ENCODE results near the gene STYXL1. TPM values are rescaled to one million over a fixed set of nuclear protein-coding genes. Genes with fewer than 3 reads are reported as not detected.

STYXL1 gene
- total RNA-seq, 2 donors from 2014 or later = 69.8 to 72.0 TPM

DNA sequence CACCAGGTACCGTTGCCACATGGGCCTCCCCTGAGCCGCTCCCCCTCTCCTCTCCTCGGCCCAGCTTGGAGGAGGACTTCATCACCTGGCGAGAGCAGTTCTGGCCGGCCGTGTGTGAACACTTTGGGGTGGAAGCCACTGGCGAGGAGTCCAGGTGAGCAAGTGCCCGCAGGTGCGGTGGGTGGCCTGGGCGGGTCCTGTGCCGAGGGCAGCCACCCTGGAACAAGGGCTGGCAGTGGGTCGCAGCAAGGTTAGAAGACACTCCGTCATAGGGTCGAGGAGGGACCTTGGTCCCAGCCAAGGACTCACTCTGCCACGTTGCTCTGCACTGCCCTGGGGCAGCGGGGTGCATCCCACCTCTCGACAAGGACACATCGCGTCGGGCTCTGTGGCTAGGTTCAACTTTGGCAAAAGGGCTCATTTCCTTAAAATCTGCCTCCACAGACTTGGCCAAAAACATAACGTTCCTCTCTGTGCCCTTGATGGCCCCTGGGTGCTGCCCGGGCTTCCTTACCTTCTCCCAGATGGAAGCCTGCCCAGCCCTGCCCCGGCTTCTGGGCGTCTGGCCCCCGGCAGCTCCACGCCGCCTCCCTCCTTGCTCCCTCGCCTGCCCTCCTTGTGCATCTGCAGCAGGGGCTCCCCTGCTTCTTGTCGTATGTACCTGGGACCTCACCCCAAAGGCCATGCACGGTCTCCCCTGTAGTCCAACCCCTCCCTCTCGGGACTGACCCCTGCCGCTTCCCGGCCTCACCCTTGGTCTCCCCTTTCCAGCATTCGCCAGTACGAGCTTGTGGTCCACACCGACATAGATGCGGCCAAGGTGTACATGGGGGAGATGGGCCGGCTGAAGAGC is 66.1 kb downstream of the STYXL1 start:
- Mint-ChIP-seq H3K27ac (no peak overlapping the region), H3K36me3 (ENCODE audit: low read depth) (peaks cover 20% of the 10 kb centered on the region), H3K27me3 (ENCODE audit: insufficient read depth) (no peaks in the 10 kb centered on the region), H3K9me3 (no peaks in the 10 kb centered on the region), H3K4me1 (no peaks in the 10 kb centered on the region), H3K4me3 (no peak overlapping the region)
- Histone ChIP-seq H3K9ac (ENCODE audit: extremely low read depth, low read length, poor library complexity, severe bottlenecking) (no peak overlapping the region), H3K27ac (ENCODE audit: low read depth, low read length) (no peak overlapping the region), H3K4me1 (ENCODE audit: control insufficient read depth, insufficient read depth, low read length) (no peaks in the 10 kb centered on the region), H3K4me3 (ENCODE audit: low read length) (no peak overlapping the region), H3K36me3 (ENCODE audit: control insufficient read depth, insufficient read depth, low read length) (peaks cover 9% of the 10 kb centered on the region), H3K9me3 (ENCODE audit: control insufficient read depth, low read length) (no peaks in the 10 kb centered on the region), H3K27me3 (ENCODE audit: control insufficient read depth, insufficient read depth, low read length, poor library complexity, severe bottlenecking) (no peaks in the 10 kb centered on the region)
- DNase-seq = no peak
- TF ChIP-seq, protein P1, sequence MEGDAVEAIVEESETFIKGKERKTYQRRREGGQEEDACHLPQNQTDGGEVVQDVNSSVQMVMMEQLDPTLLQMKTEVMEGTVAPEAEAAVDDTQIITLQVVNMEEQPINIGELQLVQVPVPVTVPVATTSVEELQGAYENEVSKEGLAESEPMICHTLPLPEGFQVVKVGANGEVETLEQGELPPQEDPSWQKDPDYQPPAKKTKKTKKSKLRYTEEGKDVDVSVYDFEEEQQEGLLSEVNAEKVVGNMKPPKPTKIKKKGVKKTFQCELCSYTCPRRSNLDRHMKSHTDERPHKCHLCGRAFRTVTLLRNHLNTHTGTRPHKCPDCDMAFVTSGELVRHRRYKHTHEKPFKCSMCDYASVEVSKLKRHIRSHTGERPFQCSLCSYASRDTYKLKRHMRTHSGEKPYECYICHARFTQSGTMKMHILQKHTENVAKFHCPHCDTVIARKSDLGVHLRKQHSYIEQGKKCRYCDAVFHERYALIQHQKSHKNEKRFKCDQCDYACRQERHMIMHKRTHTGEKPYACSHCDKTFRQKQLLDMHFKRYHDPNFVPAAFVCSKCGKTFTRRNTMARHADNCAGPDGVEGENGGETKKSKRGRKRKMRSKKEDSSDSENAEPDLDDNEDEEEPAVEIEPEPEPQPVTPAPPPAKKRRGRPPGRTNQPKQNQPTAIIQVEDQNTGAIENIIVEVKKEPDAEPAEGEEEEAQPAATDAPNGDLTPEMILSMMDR (conservative IDR thresholded peaks at IDR 0.05) = no peak
- 90% methylated on average over 26 to 38 of the region's 38 CpGs for WGBS, 2 experiments (ENCODE audit: insufficient coverage in 1 of 2, insufficient read length in 1 of 2)

DNA sequence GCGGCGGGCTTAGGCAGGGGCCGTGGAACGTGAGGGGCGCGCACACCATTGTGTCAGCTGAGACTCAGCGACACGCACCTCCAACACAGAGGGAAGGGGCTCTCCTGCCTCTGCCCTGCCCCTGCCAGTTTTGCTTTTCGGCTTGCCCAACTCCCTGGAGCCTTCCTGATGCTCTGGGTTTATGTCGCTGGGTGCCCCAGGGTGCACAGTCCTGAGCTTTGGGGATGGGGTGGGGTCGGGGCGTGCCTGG is 66.7 kb downstream of the STYXL1 start:
- Mint-ChIP-seq H3K4me1 (no peaks in the 10 kb centered on the region), H3K9me3 (no peaks in the 10 kb centered on the region), H3K27me3 (ENCODE audit: insufficient read depth) (no peaks in the 10 kb centered on the region), H3K27ac (no peak overlapping the region), H3K4me3 (no peak overlapping the region), H3K36me3 (ENCODE audit: low read depth) (peaks cover 19% of the 10 kb centered on the region)
- Histone ChIP-seq H3K9ac (ENCODE audit: extremely low read depth, low read length, poor library complexity, severe bottlenecking) (no peak overlapping the region), H3K36me3 (ENCODE audit: control insufficient read depth, insufficient read depth, low read length) (peaks cover 9% of the 10 kb centered on the region), H3K9me3 (ENCODE audit: control insufficient read depth, low read length) (no peaks in the 10 kb centered on the region), H3K27me3 (ENCODE audit: control insufficient read depth, insufficient read depth, low read length, poor library complexity, severe bottlenecking) (no peaks in the 10 kb centered on the region), H3K4me3 (ENCODE audit: low read length) (no peak overlapping the region), H3K27ac (ENCODE audit: low read depth, low read length) (no peak overlapping the region), H3K4me1 (ENCODE audit: control insufficient read depth, insufficient read depth, low read length) (no peaks in the 10 kb centered on the region)
- no peak for DNase-seq
- 82 to 93% methylated on average over 6 to 12 of the region's 12 CpGs for WGBS, 2 experiments (ENCODE audit: insufficient coverage in 1 of 2, insufficient read length in 1 of 2)
- TF ChIP-seq, protein P1 (conservative IDR thresholded peaks at IDR 0.05) = no peak

DNA sequence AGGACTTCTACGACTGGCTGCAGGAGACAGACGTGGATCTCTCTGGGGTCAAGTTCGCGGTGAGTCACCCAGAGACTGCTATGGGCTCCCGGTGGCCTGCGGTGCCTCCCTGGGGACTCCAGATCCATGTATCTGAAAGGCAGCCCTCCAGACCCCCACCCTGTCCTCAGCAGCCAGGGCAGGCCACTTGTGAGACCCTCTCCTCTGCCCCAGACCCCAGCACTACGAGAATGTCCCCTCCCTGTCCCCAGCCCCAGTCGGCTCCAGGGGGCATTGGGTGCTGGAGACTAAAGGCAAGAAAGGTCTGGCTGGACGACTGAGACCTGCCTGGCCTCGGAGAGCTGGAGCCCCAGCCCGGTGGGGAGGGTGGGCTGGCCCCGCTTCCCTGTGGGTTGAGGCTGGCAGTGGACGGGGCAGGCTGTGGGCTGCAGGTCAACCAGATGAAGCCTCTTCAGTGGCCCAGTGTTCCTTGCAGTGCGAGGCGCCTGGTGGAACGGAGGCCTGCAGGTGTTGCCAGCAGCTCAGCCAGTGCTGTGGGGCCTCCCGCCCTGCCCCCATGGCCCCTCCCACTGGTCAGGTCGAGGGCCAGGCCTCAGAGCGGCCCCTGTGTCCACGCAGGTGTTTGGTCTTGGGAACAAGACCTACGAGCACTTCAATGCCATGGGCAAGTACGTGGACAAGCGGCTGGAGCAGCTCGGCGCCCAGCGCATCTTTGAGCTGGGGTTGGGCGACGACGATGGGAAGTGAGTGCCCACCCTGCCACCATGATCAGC is 67.2 kb downstream of the STYXL1 start:
- Mint-ChIP-seq H3K4me3 (no peak overlapping the region), H3K9me3 (no peaks in the 10 kb centered on the region), H3K27me3 (ENCODE audit: insufficient read depth) (no peaks in the 10 kb centered on the region), H3K36me3 (ENCODE audit: low read depth) (peaks cover 20% of the 10 kb centered on the region), H3K27ac (peak overlapping the region; percentile 70), H3K4me1 (no peaks in the 10 kb centered on the region)
- H3K27ac ChIP-seq (ENCODE audit: low read depth, low read length) = no peak overlapping the region
- no peak overlapping the region for H3K9ac ChIP-seq (ENCODE audit: extremely low read depth, low read length, poor library complexity, severe bottlenecking)
- no peaks in the 10 kb centered on the region for H3K9me3 ChIP-seq (ENCODE audit: control insufficient read depth, low read length)
- H3K36me3 ChIP-seq (ENCODE audit: control insufficient read depth, insufficient read depth, low read length) = peaks cover 13% of the 10 kb centered on the region
- H3K27me3 ChIP-seq (ENCODE audit: control insufficient read depth, insufficient read depth, low read length, poor library complexity, severe bottlenecking) = no peaks in the 10 kb centered on the region
- DNase-seq = no peak
- no peak overlapping the region for H3K4me3 ChIP-seq (ENCODE audit: low read length)
- TF ChIP-seq, protein P1 (conservative IDR thresholded peaks at IDR 0.05) = no peak
- WGBS, 2 experiments (ENCODE audit: insufficient coverage in 1 of 2, insufficient read length in 1 of 2) = 93 to 94% methylated on average over 17 to 29 of the region's 29 CpGs
- H3K4me1 ChIP-seq (ENCODE audit: control insufficient read depth, insufficient read depth, low read length) = no peaks in the 10 kb centered on the region
